Type B pancreatic cell (in vitro differentiated cells): ENCODE results near the gene PPARGC1A. TPM values are rescaled to one million over a fixed set of nuclear protein-coding genes. Genes with fewer than 3 reads are reported as not detected.

Source experiments
- DNase-seq: peaks from one replicate; pipeline ENCODE4 v3.0.0; 2021; ENCODE audit warnings: mixed read lengths; ENCODE audit not compliant: unreplicated experiment; ENCODE audit errors: extremely low spot score
- H3K27ac Mint-ChIP-seq: 2 replicates; pipeline ENCODE4 v1.8.0; 2021; ENCODE audit warnings: mild to moderate bottlenecking, mixed read lengths
- H3K27me3 Mint-ChIP-seq: 2 replicates; pipeline ENCODE4 v1.8.0; 2021; ENCODE audit warnings: mixed read lengths
- H3K36me3 Mint-ChIP-seq: 2 replicates; pipeline ENCODE4 v1.8.0; 2021; ENCODE audit warnings: mixed read lengths
- H3K4me1 Mint-ChIP-seq: one replicate; pipeline ENCODE4 v1.8.0; 2021; ENCODE audit warnings: mixed read lengths; ENCODE audit not compliant: unreplicated experiment
- H3K4me3 Mint-ChIP-seq: 2 replicates; pipeline ENCODE4 v1.8.0; 2021; ENCODE audit warnings: mild to moderate bottlenecking, mixed read lengths
- H3K9me3 Mint-ChIP-seq: 2 replicates; pipeline ENCODE4 v1.8.0; 2021; ENCODE audit warnings: mixed read lengths
- total RNA-seq: library from RNA; stranded (reverse); gene quantifications from 2 replicates; pipeline ENCODE4 v1.2.1, GENCODE V29; 2021; ENCODE audit warnings: low replicate concordance
- TF ChIP-seq, protein P1 (sequence below): fragments of 200-600 bp; sonication (generic); conservative IDR thresholded peaks from 2 replicates; pipeline ENCODE4 v1.5.0; 2021; ENCODE audit warnings: antibody characterized with exemption, mild to moderate bottlenecking

Gene PPARGC1A
- total RNA-seq, 1 donor from 2014 or later: 39.4 TPM

DNA sequence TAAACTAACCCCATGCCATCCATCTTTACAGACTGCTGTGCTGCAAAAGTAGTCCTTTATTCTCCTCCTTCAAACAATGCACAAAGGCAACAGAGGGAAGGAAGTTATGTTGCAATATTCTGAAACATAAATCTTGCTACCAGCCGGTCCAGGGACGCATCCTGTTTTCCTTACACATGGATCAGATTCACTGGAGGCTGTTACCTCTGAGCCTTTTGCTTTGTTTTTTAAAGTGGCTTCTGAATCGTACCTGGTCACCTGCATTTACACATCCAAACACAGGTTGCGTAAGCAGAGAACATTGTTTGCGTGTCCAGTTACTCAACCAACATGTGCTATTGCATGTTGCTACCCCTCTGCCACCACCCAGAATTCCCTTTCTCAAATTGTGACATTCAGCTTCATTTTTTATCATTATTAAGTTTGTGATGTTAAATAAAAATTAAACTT is 8.8 kb downstream of the PPARGC1A start:
- Mint-ChIP-seq H3K4me1 (peaks cover 44% of the 10 kb centered on the region), H3K4me3 (no peak overlapping the region), H3K36me3 (peaks cover 7% of the 10 kb centered on the region), H3K9me3 (no peaks in the 10 kb centered on the region), H3K27ac (peak overlapping the region; percentile 10), H3K27me3 (no peaks in the 10 kb centered on the region)
- TF ChIP-seq, protein P1, sequence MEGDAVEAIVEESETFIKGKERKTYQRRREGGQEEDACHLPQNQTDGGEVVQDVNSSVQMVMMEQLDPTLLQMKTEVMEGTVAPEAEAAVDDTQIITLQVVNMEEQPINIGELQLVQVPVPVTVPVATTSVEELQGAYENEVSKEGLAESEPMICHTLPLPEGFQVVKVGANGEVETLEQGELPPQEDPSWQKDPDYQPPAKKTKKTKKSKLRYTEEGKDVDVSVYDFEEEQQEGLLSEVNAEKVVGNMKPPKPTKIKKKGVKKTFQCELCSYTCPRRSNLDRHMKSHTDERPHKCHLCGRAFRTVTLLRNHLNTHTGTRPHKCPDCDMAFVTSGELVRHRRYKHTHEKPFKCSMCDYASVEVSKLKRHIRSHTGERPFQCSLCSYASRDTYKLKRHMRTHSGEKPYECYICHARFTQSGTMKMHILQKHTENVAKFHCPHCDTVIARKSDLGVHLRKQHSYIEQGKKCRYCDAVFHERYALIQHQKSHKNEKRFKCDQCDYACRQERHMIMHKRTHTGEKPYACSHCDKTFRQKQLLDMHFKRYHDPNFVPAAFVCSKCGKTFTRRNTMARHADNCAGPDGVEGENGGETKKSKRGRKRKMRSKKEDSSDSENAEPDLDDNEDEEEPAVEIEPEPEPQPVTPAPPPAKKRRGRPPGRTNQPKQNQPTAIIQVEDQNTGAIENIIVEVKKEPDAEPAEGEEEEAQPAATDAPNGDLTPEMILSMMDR: no peak
- no peak for DNase-seq

DNA sequence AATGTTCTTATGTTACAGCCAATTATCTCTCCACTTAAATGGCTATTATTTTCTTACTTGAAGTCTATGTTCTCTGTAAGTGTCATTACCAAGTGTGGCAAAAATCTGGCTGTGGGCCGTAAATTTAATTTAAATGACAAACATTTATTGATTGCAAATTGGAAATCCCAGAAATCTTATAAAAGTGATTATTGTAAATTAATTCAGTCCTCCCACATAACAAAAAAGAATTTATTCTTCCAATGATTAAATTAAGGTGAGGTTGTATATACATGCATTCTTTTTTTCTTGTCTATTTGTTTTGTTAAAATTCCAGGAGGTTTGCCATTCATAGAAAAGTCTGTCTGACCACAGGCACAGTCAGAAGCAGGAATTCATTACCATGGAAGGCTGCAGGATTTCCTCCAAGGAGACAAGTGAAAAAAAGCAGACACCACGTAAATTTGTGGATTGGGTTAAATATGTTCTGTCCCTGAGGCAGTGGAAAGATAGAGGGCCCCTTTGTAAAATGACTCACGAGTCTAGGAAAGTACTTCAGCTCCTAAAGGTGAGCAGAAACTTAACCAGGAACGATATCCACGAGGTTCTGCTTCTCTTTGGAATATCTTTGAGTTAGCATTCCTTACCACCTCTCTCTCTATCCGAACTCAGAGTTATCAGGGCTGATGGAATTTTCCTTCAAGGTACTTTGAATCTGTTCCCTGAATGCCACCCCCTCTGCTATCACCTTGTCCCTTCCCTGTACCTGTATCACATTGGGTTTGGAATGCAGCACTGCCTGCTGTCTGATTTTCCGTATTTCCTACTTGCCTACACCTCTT is 10.7 kb downstream of the PPARGC1A start:
- Mint-ChIP-seq H3K36me3 (peaks cover 6% of the 10 kb centered on the region), H3K27me3 (no peaks in the 10 kb centered on the region), H3K4me1 (peaks cover 49% of the 10 kb centered on the region), H3K9me3 (no peaks in the 10 kb centered on the region), H3K4me3 (peak overlapping the region; percentile 40), H3K27ac (peak overlapping the region; percentile 26)
- DNase-seq: no peak
- TF ChIP-seq, protein P1: no peak

DNA sequence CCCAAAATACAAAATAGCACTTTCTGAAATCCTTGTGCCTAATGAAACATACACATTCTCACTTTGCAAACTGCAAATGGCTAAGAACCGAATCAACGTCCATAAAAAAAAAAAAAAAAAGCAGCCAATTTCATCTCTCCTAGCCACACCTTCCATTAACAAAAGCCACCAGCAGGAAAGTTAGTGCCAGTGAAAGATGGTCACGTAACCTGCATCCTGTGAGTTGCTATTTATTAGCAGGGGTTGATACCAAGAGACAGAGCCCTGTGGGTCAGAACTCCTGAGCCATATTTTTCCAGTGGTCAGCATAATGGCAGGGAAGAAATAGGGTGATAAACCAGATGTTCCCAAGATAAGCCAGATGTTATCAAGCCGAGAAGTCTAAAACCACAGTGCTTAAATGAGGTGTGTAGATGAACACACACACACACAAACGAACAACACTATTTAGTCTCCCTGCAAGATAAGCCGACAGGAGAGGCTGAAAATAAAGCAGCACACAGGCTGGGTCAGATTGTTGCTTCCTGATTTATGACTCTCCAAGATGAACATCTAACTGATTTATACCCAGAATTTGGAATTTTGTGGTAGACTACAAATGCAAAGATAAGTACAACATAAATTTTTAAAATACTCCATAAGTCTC is 11.5 kb downstream of the PPARGC1A start:
- Mint-ChIP-seq H3K27ac (peak overlapping the region; percentile 73), H3K36me3 (peaks cover 10% of the 10 kb centered on the region), H3K27me3 (no peaks in the 10 kb centered on the region), H3K9me3 (no peaks in the 10 kb centered on the region), H3K4me1 (peaks cover 49% of the 10 kb centered on the region), H3K4me3 (peak overlapping the region; percentile 10)
- no peak for DNase-seq
- TF ChIP-seq, protein P1: no peak

DNA sequence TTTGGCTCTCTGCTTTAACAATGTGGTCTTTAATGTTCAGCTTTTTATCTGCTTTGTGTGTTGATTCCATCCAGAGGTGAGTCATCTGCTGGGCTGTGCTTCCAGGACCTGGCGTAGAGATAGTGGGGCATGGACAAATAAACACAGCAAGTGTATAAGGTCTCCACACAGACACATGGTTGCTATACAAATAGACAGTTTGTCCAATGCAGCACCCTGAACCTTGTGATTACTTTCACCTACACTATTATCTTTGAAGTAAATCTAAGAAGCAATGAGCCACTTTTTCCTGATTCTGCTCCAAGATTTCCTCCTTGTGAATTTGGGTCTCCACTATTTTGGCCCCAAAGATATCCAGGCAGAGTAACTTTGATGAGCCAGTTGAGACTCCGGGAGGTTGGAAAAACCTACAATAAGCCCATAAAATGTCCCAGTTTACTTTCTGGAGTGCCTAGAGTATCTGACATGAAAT is 12.1 kb downstream of the PPARGC1A start:
- H3K36me3 Mint-ChIP-seq: peaks cover 6% of the 10 kb centered on the region
- TF ChIP-seq, protein P1: no peak
- H3K4me3 Mint-ChIP-seq: peak overlapping the region; percentile 10
- H3K27me3 Mint-ChIP-seq: no peaks in the 10 kb centered on the region
- H3K4me1 Mint-ChIP-seq: peaks cover 49% of the 10 kb centered on the region
- H3K9me3 Mint-ChIP-seq: no peaks in the 10 kb centered on the region
- peak overlapping the region; percentile 73 for H3K27ac Mint-ChIP-seq
- no peak for DNase-seq

DNA sequence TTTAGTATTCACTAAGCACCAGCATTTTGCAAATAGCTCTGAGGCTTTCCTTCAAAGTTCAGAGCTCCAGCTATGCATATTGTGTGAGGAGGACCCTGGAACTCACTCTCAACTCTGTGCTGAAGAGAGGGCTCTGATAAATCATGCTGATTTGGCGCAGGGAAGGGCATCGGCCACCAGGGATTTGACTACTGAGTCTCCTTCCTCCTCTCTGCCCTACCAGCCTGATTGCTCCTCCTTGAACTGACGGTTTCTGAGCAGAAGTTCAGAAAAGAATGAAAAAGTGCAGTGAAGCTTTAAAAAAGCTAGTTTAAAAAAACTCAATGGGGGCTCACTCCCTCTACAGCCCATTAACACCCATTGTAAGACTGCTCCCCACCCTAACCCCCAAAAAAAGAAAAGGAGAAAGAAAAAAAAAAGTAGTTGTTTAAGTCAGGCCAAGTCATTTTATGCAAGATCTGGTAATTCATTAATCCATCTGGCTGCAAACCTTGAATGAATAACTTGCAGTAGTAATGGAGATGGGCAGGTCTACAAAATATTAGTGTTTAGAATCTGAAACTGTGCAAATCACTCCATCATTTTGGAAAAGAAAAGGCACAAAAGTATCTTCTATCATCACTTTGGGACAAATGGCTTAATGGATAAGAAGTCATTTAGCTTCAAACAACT is 13.3 kb downstream of the PPARGC1A start:
- H3K4me1 Mint-ChIP-seq: peaks cover 48% of the 10 kb centered on the region
- H3K9me3 Mint-ChIP-seq: no peaks in the 10 kb centered on the region
- no peaks in the 10 kb centered on the region for H3K27me3 Mint-ChIP-seq

More for the DNA sequence above, 13.3 kb downstream of the PPARGC1A start:
- H3K4me3 Mint-ChIP-seq: no peak overlapping the region
- H3K36me3 Mint-ChIP-seq: peaks cover 6% of the 10 kb centered on the region
- DNase-seq: no peak
- TF ChIP-seq, protein P1: peak; percentile 35
- no peak overlapping the region for H3K27ac Mint-ChIP-seq
